HG03025 (cell line): ENCODE data around the gene TNFRSF14.

Source experiments
- ATAC-seq: cut with Tn5 transposase; IDR thresholded peaks from one replicate; pipeline ENCODE4 v1.9.1; 2021; ENCODE audit warnings: mild to moderate bottlenecking, moderate library complexity; ENCODE audit not compliant: unreplicated experiment, low FRiP score

TNFRSF14 gene

GRCh38 chr1:2523191-2523890 is 32.8 kb upstream of the TNFRSF14 start:
- ATAC-seq = no peak

GRCh38 chr1:2523891-2524609 is 32.1 kb upstream of the TNFRSF14 start:
- no peak for ATAC-seq

GRCh38 chr1:2525572-2525919 is 30.6 kb upstream of the TNFRSF14 start:
- no peak for ATAC-seq

GRCh38 chr1:2525920-2526823 is 30.0 kb upstream of the TNFRSF14 start, which contains the start of gene PANK4:
Gene PANK4 (minus strand): TSS chr1:2526596. CDS start chr1:2526587, 9 bp downstream.
- ATAC-seq = peak; percentile 78

GRCh38 chr1:2526824-2527555 is 29.2 kb upstream of the TNFRSF14 start:
- ATAC-seq = peak; percentile 13

- no peak for ATAC-seq
Observed at GRCh38 chr1:2527556-2527860, 28.7 kb upstream of the TNFRSF14 start.

GRCh38 chr1:2528016-2528415 is 28.2 kb upstream of the TNFRSF14 start:
- no peak for ATAC-seq

GRCh38 chr1:2528611-2528965 is 27.6 kb upstream of the TNFRSF14 start:
- no peak for ATAC-seq

GRCh38 chr1:2528966-2529783 is 27.0 kb upstream of the TNFRSF14 start:
- ATAC-seq = no peak

GRCh38 chr1:2529784-2530512 is 26.2 kb upstream of the TNFRSF14 start, which contains the start of gene HES5:
Gene HES5 (minus strand): TSS chr1:2530263. CDS start chr1:2530164, 99 bp downstream.
- ATAC-seq = no peak

- ATAC-seq = no peak
Observed at GRCh38 chr1:2530513-2531361, 25.4 kb upstream of the TNFRSF14 start.

GRCh38 chr1:2532485-2533160 is 23.5 kb upstream of the TNFRSF14 start:
- no peak for ATAC-seq

- no peak for ATAC-seq
Observed at GRCh38 chr1:2533365-2533764, 22.8 kb upstream of the TNFRSF14 start.

- ATAC-seq = no peak
Observed at GRCh38 chr1:2534315-2534686, 21.9 kb upstream of the TNFRSF14 start.

- ATAC-seq = no peak
Observed at GRCh38 chr1:2534687-2535441, 21.3 kb upstream of the TNFRSF14 start.

GRCh38 chr1:2535455-2535854 is 20.7 kb upstream of the TNFRSF14 start:
- no peak for ATAC-seq

- ATAC-seq = no peak
Observed at GRCh38 chr1:2535981-2536380, 20.2 kb upstream of the TNFRSF14 start.
